GM10847 (cell line): ENCODE data around the gene MTX1.

ENCODE experiments used
- POLR2A ChIP-seq: IDR thresholded peaks from 2 replicates; pipeline ENCODE4 v1.6.1; 2011; ENCODE audit not compliant: insufficient read length; ENCODE audit errors: extremely low read depth

The MTX1 gene, protein sequence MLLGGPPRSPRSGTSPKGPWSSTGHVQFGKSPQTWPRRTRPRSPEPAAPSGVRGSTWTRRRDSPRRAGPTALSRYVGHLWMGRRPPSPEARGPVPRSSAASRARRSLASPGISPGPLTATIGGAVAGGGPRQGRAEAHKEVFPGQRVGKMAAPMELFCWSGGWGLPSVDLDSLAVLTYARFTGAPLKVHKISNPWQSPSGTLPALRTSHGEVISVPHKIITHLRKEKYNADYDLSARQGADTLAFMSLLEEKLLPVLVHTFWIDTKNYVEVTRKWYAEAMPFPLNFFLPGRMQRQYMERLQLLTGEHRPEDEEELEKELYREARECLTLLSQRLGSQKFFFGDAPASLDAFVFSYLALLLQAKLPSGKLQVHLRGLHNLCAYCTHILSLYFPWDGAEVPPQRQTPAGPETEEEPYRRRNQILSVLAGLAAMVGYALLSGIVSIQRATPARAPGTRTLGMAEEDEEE

DNA sequence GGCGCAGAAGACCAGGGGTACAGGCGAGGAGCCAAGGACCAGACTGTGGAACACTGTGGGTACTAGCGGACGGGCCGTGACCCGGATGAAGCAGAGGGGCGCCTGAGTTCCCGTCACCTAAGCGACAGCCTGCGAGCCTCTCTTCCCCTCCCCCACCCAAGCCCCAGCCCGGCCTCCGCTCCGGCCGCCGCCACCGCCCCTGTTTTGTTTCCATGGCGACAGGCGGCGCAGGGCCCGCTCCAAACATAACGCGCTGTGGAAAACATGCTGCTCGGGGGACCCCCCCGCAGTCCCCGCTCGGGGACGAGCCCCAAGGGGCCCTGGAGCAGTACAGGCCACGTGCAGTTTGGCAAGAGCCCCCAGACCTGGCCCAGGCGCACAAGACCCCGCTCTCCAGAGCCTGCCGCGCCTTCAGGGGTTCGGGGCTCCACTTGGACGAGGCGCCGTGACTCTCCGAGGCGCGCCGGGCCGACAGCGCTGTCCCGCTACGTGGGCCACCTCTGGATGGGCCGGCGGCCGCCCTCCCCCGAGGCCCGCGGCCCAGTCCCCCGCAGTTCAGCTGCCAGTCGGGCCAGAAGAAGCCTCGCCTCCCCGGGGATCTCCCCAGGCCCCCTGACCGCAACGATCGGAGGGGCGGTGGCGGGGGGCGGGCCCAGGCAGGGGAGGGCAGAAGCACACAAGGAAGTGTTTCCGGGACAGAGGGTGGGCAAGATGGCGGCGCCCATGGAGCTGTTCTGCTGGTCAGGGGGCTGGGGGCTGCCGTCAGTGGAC, at the start of gene MTX1:
Gene MTX1, plus strand, starts transcription at position 155 of the 771 bp plus-strand sequence. Its CDS starts 110 bp downstream, at position 265.
- TF ChIP-seq POLR2A, result peak; percentile 71

DNA sequence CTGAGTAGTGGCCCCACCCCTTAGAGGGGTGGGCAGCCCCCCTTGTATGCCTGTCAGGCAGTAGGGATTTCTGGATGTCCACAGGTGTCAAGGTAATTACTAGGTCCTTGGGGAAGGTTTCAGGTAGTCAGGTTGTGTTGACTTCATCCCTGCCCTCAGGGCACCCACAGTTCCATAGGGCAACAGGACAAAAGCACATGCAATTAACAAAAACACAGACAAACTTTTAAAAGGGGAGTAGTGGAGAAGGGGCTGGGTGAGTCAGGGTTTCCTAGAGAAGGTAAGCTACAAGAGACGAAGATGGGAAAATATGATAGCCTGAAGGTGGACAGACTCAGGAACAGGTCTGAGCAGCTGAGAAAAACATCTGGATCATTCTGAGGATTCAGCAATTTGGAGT, 49.5 kb upstream of the MTX1 start:
- no peak for TF ChIP-seq POLR2A

DNA sequence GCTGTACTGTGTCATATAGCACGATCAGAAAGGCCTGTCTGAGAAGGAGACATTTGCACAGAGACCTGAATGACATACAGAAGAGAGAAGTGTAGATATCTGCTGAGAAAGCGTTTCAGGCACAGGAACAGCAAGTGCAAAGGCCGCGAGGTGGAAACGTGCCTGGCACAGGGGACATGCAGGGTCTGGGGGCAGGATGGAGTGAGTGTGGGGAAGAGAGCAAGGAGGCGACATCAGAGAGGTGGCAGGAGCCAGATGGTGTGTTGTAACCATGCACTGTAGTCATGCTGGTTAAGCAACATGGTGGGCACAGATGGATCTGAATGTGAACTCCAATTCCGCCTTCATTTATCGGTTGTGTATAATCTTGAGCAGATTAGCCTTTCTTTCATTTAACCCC, 48.4 kb upstream of the MTX1 start:
- TF ChIP-seq POLR2A, result no peak

DNA sequence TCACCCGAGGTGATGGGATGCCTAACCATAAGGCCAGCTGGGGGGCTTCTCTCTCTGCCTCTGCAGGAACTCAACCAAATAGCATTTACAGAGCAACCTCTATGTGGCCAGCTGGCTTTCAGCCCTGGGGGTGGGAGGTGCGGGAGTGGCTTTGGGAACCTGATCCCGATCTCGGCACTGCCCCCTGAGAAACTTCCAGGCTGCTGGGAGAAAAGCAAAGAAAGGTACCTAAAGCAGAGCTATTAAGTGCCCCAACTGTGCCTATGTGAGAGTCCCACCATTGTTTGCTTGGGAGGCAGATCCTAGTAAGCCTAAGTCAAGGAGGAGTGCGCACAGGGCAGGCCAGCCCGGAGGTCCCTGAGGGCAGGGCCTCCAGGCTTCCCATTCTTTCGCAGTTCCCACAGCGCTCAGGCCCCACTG, 42.4 kb upstream of the MTX1 start:
- no peak for TF ChIP-seq POLR2A

DNA sequence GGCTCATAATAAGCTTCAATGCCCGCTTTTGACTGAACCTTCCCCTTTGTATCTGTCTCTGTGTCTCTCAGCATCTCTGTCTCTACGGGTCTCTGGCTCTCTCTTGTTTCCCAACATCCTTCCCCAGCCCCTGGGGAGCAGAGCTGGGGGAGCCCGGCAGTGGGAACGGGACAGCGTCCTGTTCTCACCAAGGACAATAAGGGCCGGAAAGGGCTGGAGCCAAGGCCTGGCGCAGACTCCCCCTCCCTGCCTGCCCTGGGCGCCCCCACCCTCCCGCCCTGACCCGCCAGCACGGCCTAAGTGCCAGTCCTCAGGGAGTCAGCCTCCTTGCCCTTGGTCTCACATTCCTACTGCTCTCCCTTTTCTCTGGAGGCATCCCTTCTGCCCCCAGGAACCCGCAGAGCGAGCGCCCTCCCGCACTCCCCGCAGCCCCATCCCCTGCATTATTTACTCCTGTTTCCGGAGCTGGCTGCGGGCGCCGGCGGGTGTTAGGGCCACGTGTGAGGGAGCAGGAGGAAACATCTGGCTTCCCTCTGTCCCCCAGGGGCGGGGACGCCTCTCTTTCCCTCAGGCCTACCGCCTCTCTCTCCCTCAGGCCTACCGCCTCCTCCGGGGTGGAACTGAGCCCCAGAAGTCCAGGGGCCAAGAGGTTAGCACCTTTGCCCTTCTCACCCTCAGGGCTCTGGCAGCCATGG, 41.9 kb upstream of the MTX1 start:
- TF ChIP-seq POLR2A, result no peak

DNA sequence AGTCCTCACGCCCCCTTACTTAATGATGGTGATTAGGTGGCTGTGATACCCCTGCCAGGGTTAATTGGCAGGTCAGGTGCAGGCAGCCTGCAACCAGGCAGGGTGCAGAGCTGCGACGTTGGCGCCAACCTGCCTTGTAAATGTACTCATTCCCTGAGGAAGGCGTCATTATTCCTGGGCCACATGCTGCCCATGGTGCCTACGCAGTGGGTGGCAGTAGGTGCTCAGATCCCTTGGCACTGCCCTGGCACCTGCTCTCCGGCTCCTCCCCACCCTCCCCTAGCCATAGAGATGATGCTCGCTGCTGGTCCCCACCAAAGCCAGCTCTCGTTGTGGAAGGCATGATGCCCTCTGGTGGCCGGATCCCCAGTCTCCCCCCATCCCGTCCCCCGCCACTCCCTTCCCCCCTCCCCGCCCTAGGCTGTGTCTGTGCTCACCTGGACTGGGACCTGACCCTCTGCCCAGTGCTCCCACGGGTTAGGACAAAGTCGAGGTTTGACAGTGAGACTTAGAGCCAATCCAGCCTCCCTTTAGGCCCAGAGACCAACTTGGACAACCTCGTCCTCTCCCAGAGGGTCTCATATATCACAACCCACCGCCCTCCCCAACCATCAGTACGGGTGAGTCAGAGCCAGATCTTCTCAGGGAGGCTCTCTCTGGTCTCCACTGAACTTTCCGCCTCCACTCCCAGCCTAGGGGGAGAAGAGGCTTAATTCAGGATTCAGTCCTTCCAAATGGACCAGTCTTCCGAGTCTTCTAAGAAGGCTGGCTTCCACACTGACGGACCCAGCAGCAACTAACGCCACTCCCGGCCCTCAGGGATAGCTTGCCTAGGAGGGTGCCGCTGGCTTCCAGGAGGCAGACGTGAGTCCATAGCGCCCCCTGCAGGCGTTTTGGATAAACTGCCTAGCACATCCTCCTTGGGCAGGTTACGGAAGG, 41.1 kb upstream of the MTX1 start:
- no peak for TF ChIP-seq POLR2A

DNA sequence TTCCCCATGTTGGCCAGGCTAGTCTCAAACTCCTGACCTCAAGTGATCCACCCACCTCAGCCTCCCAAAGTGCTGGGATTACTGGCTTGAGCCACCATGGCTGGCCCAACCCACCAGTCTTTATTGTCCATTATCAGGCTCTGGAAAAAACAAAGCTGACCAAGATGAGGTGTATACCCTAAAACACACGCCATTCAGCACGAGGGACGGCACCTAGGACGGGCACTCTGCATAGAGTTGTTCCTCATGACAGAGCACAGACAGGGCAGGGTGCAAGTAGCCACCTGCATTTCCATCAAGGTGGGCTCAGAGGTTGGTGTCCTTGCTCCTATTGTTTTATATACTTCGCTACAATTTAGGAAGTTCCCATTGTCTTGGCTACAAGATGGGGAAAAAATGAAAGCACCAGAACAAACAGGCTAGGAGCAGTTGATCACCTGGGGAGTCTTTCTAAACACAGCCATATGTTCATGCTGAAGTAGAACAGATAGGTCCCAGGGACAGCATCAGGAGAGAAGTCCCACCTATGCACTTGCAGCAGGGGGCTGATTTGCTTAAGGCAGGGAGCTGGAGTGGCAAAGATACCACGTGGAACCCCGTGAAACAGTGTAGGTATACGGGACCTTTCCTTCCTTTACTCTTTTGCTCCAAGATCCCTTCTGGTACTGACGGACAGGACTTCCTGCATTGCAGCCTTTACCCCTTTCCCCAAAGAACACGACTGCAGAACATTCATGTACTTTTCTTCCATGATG, 39.9 kb upstream of the MTX1 start:
- TF ChIP-seq POLR2A, result no peak

DNA sequence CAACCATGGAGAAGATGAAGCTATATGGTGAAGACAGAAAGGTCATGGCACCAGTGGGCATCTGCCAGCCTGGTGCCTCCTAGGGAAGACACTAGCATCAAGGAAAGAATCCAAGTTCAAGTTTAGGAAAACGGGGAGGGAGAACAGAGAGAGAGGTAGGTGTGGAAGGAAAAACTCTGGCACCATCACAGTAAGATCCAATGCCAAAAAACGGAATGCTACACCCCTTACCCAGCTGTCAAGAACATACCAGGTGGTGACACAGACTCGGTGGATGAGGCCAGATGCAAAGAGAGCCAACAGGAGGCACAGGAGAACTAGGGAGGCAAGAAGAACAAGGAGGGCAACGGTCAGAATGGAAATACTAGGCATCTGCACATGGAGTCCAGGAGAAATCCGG, 39.0 kb upstream of the MTX1 start:
- no peak for TF ChIP-seq POLR2A

DNA sequence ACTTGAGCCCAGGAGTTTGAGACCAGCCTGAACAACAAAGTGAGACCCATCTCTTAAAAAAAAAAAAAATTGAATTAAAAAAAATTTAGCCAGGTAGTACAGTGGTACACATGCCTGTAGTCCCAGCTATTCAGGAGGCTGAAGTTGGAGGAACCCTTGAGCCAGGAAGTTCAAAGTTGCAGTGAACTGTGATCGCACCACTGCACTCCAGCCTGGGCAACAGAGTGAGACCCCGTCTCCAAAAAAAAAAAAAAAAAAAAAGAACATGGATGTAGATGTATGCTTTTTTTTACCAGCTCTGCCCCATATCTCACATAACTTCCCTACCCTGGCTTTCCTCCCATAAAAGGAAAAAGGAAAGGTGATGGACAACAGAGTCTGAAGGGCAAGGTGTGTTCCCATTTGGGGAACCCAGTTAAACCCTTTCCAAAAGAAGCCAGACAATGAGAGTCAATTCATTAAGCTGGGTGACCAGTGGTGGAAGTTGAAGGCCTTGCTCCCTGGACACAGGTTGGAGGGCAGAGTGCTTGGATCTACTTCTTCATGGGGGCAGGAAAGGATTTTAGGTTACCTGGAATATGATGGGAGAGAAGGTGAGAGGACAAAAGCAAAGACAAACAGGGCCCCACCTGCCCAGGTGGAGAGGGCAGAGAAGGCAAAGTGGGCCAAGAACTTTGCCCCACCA, 38.3 kb upstream of the MTX1 start:
- no peak for TF ChIP-seq POLR2A

DNA sequence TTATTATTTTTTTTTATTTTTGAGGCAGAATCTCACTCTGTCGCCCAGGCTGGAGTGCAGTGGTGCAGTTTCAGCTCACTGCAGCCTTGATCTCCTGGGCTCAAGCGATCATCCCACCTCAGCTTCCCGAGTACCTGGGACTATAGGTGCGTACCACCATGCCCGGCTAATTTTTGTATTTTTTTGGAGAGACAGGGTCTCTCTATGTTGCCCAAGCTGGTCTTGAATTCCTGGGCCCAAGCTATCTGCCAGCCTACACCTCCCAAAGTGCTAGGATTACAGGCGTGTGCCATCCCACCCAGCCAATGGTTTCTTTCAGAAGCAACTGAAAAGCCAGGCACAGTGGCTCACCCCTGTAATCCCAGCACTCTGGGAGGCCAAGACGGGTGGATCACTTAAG, 37.7 kb upstream of the MTX1 start:
- TF ChIP-seq POLR2A, result no peak

DNA sequence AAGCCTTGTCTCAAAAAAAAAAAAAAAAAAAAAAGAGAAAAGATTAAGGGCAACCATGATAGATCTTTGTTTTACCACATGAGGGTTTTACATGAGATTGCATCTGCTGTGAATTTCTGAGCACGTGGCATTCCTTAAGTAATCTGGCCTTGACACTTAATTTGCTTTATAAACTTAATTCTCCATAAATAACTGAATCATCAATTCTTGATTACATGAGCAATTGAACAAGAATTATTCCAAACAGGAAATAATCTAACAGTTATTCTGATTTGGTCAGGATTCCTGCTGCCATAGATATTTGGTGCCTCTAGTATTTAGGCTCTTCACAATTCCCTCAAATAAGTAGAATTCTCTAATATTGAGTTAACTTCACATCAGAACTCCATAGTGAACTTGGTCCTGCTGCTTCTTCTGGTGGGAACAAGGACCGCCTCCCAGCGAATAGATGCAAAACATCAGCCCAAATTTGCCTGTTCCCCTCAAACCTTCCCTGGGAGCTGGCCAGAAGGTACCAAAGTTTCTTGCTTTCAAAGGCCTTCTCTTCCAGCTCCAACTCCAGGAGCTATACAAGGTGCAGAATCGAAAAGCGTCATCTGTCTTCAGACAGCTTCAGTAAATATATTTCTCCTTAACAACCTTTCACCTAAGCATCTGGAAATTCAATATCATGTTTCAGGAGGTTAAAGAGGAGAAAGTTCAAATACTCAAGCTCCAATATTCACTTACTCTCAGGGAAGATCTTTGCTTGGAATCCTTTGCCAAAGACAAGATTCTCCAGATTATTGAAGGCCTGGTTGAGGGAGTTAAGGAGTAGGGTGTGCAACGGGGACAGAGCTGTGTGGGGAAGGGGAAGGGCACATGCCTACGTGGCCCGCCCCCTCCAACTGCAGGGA, 36.4 kb upstream of the MTX1 start:
- TF ChIP-seq POLR2A, result no peak

DNA sequence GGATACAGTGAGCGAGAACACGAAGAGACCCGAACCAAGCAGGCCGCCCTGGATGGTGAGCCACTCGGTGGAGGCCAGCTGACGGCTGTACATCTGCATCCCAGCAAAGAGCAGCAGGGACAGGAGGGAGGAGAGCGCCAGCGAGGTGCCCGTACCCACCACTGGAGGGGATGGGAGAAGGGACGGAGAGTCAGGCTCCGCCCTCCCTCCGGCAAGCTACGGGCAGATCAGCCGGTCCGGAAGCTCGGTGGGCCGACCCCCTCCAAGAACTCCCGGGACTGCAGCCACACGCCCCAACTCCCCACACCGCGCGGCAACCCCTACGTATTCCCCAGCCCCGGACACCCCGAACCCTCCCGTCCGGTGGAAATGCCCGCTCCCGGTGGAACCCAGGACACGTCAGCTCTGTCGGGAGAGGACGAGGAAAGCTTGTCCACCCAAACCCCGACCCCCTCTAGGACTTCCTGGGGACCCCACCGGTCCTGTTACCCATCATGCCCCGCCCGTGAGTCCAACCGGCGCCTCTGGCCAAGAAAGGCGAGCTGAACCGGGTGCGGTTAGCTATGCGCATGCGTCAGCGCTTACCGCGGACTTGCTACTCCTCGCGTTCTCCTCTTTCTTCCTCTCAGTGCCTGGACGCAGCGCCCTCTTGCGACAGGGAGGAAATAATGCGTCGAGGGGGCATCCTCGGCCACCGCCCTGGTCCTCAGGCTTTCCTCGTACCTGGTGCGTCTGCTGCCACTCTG, 35.6 kb upstream of the MTX1 start, which contains the start of gene KRTCAP2:
Gene KRTCAP2, minus strand, starts transcription at position 573 of the 746 bp plus-strand sequence. Its CDS starts 80 bp downstream, at position 493.
- TF ChIP-seq POLR2A, result peak; percentile 82
